RKO (cell line): Measurements from ENCODE around the gene TMEM203.

Experiments used
- DNase-seq: peaks from one replicate; pipeline ENCODE4 v3.0.0-alpha.2; 2016; ENCODE audit warnings: low spot score

The TMEM203 gene

GRCh38 chr9:137230705-137231371, 25.4 kb upstream of the TMEM203 start, which contains the start of gene SLC34A3:
SLC34A3 (plus strand) TSS chr9:137230901; CDS start chr9:137231703, 802 bp downstream.
- no peak for DNase-seq

GRCh38 chr9:137229903-137230704, 24.7 kb upstream of the TMEM203 start:
- DNase-seq: no peak

GRCh38 chr9:137228968-137229896, 23.8 kb upstream of the TMEM203 start:
- no peak for DNase-seq

- DNase-seq: no peak
Measured at GRCh38 chr9:137228506-137228967, 23.1 kb upstream of the TMEM203 start.

- DNase-seq: no peak
Measured at GRCh38 chr9:137227853-137228505, 22.5 kb upstream of the TMEM203 start.

GRCh38 chr9:137227054-137227852, 21.8 kb upstream of the TMEM203 start, which contains the start of gene RNF224:
RNF224 (plus strand) TSS chr9:137227502; CDS start chr9:137228336, 834 bp downstream.
- DNase-seq: peak; percentile 88

- DNase-seq: no peak
Measured at GRCh38 chr9:137226338-137227053, 21.0 kb upstream of the TMEM203 start.

GRCh38 chr9:137225699-137226331, 20.4 kb upstream of the TMEM203 start:
- no peak for DNase-seq

GRCh38 chr9:137224830-137225694, 19.6 kb upstream of the TMEM203 start, which contains the start of gene CYSRT1:
CYSRT1 (plus strand) TSS chr9:137225174; CDS start chr9:137225622, 448 bp downstream.
- peak; percentile 87 for DNase-seq

GRCh38 chr9:137223078-137223970, 17.9 kb upstream of the TMEM203 start:
- DNase-seq: peak; percentile 100

- DNase-seq: peak; percentile 77
Measured at GRCh38 chr9:137222190-137223077, 17.0 kb upstream of the TMEM203 start, which contains the start of gene RNF208. RNF208 (minus strand) TSS chr9:137222240; CDS start chr9:137221212, 1,028 bp downstream.

GRCh38 chr9:137221506-137222111, 16.2 kb upstream of the TMEM203 start:
- peak; percentile 56 for DNase-seq

- DNase-seq: no peak
Measured at GRCh38 chr9:137221095-137221505, 15.7 kb upstream of the TMEM203 start.

GRCh38 chr9:137220317-137221094, 15.1 kb upstream of the TMEM203 start:
- peak; percentile 59 for DNase-seq
